ENCODE results near the gene FNBP1.

- TF ChIP-seq, protein P1, sequence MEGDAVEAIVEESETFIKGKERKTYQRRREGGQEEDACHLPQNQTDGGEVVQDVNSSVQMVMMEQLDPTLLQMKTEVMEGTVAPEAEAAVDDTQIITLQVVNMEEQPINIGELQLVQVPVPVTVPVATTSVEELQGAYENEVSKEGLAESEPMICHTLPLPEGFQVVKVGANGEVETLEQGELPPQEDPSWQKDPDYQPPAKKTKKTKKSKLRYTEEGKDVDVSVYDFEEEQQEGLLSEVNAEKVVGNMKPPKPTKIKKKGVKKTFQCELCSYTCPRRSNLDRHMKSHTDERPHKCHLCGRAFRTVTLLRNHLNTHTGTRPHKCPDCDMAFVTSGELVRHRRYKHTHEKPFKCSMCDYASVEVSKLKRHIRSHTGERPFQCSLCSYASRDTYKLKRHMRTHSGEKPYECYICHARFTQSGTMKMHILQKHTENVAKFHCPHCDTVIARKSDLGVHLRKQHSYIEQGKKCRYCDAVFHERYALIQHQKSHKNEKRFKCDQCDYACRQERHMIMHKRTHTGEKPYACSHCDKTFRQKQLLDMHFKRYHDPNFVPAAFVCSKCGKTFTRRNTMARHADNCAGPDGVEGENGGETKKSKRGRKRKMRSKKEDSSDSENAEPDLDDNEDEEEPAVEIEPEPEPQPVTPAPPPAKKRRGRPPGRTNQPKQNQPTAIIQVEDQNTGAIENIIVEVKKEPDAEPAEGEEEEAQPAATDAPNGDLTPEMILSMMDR (IDR thresholded peaks at IDR 0.05; ENCODE audit: low read depth, low read length): no peak
- TF ChIP-seq, protein P2, sequence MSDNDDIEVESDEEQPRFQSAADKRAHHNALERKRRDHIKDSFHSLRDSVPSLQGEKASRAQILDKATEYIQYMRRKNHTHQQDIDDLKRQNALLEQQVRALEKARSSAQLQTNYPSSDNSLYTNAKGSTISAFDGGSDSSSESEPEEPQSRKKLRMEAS (IDR thresholded peaks at IDR 0.05; ENCODE audit: low read depth, low read length): no peak
- TF ChIP-seq POLR2A (IDR thresholded peaks at IDR 0.05; ENCODE audit: extremely low read depth, insufficient read length): no peak
These were observed 32.6 kb downstream of the FNBP1 start for GRCh38 chr9:130010151-130010988.
